ENCODE measurements around the gene C9orf85.

DNA sequence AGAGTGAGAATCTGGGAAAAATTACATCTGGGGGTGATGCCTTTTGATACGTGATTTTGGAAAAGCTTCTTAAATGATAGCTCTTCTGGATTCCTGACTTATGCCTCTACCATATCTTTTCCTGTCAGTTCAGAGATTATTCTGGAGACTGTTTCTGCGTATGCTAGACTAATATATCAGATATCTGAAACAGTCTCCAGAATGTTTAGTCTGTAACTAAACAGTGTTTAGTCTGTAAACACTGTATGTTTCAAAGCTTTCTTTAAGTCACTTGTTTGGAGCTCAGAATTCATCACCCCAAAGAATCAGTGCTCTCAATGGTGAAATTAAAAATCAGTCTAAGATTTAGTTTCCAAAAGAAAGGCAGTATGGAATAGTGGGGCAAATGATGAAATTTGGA lies 19.7 kb downstream of the C9orf85 start:
- TF ChIP-seq POLR2AphosphoS5 (IDR thresholded peaks at IDR 0.05; ENCODE audit: low read depth): no peak
- TF ChIP-seq, protein P1, sequence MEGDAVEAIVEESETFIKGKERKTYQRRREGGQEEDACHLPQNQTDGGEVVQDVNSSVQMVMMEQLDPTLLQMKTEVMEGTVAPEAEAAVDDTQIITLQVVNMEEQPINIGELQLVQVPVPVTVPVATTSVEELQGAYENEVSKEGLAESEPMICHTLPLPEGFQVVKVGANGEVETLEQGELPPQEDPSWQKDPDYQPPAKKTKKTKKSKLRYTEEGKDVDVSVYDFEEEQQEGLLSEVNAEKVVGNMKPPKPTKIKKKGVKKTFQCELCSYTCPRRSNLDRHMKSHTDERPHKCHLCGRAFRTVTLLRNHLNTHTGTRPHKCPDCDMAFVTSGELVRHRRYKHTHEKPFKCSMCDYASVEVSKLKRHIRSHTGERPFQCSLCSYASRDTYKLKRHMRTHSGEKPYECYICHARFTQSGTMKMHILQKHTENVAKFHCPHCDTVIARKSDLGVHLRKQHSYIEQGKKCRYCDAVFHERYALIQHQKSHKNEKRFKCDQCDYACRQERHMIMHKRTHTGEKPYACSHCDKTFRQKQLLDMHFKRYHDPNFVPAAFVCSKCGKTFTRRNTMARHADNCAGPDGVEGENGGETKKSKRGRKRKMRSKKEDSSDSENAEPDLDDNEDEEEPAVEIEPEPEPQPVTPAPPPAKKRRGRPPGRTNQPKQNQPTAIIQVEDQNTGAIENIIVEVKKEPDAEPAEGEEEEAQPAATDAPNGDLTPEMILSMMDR (IDR thresholded peaks at IDR 0.05; ENCODE audit: insufficient read depth, low read length): no peak
- TF ChIP-seq, protein P2, sequence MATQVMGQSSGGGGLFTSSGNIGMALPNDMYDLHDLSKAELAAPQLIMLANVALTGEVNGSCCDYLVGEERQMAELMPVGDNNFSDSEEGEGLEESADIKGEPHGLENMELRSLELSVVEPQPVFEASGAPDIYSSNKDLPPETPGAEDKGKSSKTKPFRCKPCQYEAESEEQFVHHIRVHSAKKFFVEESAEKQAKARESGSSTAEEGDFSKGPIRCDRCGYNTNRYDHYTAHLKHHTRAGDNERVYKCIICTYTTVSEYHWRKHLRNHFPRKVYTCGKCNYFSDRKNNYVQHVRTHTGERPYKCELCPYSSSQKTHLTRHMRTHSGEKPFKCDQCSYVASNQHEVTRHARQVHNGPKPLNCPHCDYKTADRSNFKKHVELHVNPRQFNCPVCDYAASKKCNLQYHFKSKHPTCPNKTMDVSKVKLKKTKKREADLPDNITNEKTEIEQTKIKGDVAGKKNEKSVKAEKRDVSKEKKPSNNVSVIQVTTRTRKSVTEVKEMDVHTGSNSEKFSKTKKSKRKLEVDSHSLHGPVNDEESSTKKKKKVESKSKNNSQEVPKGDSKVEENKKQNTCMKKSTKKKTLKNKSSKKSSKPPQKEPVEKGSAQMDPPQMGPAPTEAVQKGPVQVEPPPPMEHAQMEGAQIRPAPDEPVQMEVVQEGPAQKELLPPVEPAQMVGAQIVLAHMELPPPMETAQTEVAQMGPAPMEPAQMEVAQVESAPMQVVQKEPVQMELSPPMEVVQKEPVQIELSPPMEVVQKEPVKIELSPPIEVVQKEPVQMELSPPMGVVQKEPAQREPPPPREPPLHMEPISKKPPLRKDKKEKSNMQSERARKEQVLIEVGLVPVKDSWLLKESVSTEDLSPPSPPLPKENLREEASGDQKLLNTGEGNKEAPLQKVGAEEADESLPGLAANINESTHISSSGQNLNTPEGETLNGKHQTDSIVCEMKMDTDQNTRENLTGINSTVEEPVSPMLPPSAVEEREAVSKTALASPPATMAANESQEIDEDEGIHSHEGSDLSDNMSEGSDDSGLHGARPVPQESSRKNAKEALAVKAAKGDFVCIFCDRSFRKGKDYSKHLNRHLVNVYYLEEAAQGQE (IDR thresholded peaks at IDR 0.05; ENCODE audit: insufficient replicate concordance, low read depth): no peak

All from HL-60 (cell line).